IPS DF 6.9 (cell line): Measurements from ENCODE around the gene SPDYC.
A peak's percentile ranks its signal among the peaks of the same experiment; 100 is the strongest.

Experiments
- DNase-seq: peaks from one replicate; pipeline ENCODE4 v3.0.0-alpha.2; 2013; ENCODE audit warnings: low read depth, low spot score
- H3K27ac ChIP-seq: one replicate; pipeline ENCODE4 v1.5.1; 2013; ENCODE audit warnings: low read length, control low read depth
- H3K27me3 ChIP-seq: 2 replicates; pipeline ENCODE4 v1.6.1; 2013; ENCODE audit warnings: mild to moderate bottlenecking, low read length; ENCODE audit not compliant: control insufficient read depth, insufficient read depth
- H3K36me3 ChIP-seq: 2 replicates; pipeline ENCODE4 v1.6.1; 2013; ENCODE audit warnings: low read length; ENCODE audit not compliant: control insufficient read depth, insufficient read depth
- H3K4me1 ChIP-seq: 2 replicates; pipeline ENCODE4 v1.6.1; 2013; ENCODE audit warnings: low read length; ENCODE audit not compliant: control insufficient read depth, insufficient read depth
- H3K4me3 ChIP-seq: 2 replicates; pipeline ENCODE4 v1.5.1; 2013; ENCODE audit warnings: mild to moderate bottlenecking, low read length
- H3K9me3 ChIP-seq: 2 replicates; pipeline ENCODE4 v1.6.1; 2013; ENCODE audit warnings: low read length, inconsistent platforms; ENCODE audit not compliant: control insufficient read depth, insufficient read depth
- WGBS: extraction: QIAGEN DNeasy Blood & Tissue Kit; methylation state at CpG from one replicate; pipeline ENCODE4 v1.1.7; 2013; ENCODE audit warnings: mixed read lengths, missing lambda C conversion rate; ENCODE audit not compliant: insufficient read length, insufficient coverage; 5-methylcytosine and 5-hydroxymethylcytosine counted together

Gene SPDYC

GRCh38 chr11:65170058-65170534 lies at the start of gene SPDYC:
Gene SPDYC (plus strand): TSS chr11:65170233. CDS start chr11:65171358, 1,125 bp downstream.
- H3K36me3 ChIP-seq: no peaks in the 10 kb centered on the region
- no peaks in the 10 kb centered on the region for H3K4me1 ChIP-seq
- DNase-seq: no peak
- H3K27me3 ChIP-seq: no peaks in the 10 kb centered on the region
- WGBS: no CpG with 5 or more reads among the region's 21 CpGs
- no peak within 1 kb of the TSS for H3K4me3 ChIP-seq
- H3K27ac ChIP-seq: no peak within 1 kb of the TSS
- H3K9me3 ChIP-seq: no peaks in the 10 kb centered on the region

DNA sequence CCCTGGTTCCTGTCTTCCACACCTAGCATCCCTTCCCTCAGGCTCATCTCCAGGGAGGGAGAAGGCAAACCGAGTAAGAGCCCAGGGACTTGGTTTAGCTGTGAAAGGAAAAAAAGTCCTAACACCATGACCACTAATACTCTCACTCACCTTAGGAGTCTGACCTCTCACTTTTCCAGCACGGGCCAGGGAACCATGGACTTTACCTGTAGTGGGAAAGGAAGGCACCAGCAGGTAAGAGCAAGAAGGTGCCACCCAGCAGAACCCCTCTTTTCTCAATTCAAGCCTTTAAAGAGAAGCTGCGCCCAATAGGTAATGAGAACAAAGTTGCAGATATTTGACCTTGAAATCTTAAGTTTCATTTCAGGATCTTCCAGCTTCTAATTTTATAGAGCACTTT lies 49.2 kb upstream of the SPDYC start:
- DNase-seq: no peak
- no CpG with 5 or more reads among the region's 3 CpGs for WGBS
- no peak overlapping the region for H3K27ac ChIP-seq

DNA sequence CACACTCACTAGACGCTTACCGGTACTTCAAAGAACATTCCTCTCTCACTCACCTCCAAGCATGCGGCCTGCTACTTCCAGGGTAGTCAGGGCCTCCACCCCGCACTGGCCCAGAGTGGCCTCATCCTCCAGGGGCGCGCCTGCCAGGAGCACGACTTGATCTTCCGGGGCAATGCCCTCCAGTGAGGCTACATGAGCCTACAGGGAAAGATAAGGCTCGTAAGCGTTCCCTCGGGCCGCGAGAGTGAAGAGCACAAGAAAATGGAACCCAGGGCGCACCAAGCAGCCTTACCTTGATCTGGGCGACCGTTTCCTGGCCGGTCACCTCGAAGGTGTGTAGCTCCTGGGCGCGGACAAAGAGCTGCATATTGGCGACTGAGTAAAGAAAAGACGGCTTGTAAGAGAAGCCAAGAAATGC lies 48.6 kb upstream of the SPDYC start:
- H3K4me1 ChIP-seq: no peaks in the 10 kb centered on the region
- no peaks in the 10 kb centered on the region for H3K27me3 ChIP-seq
- H3K27ac ChIP-seq: no peak overlapping the region
- peaks cover 26% of the 10 kb centered on the region; the same call in 1 of the 2 replicates for H3K36me3 ChIP-seq
- DNase-seq: no peak
- no CpG with 5 or more reads among the region's 22 CpGs for WGBS
- H3K9me3 ChIP-seq: no peaks in the 10 kb centered on the region
- peak overlapping the region; percentile 87 for H3K4me3 ChIP-seq

More for the DNA sequence above, 49.2 kb upstream of the SPDYC start:
- Histone ChIP-seq H3K4me1 (no peaks in the 10 kb centered on the region), H3K36me3 (peaks cover 22% of the 10 kb centered on the region; the same call in 1 of the 2 replicates), H3K27me3 (no peaks in the 10 kb centered on the region), H3K4me3 (no peak overlapping the region), H3K9me3 (no peaks in the 10 kb centered on the region)

- Histone ChIP-seq H3K9me3 (no peaks in the 10 kb centered on the region), H3K27me3 (no peaks in the 10 kb centered on the region), H3K27ac (no peak within 1 kb of the TSS), H3K4me1 (no peaks in the 10 kb centered on the region), H3K4me3 (peak within 1 kb of the TSS; percentile 87), H3K36me3 (peaks cover 31% of the 10 kb centered on the region; the same call in 1 of the 2 replicates)
- no CpG with 5 or more reads among the region's 64 CpGs for WGBS
- DNase-seq: peak; percentile 98
Observed at GRCh38 chr11:65121865-65122696, 48.0 kb upstream of the SPDYC start, which contains the start of the genes FAU and MRPL49. Gene FAU (minus strand): TSS chr11:65122134. CDS start chr11:65121813, 321 bp downstream. Gene MRPL49 (plus strand): TSS chr11:65122321. CDS start chr11:65122347, 26 bp downstream.

DNA sequence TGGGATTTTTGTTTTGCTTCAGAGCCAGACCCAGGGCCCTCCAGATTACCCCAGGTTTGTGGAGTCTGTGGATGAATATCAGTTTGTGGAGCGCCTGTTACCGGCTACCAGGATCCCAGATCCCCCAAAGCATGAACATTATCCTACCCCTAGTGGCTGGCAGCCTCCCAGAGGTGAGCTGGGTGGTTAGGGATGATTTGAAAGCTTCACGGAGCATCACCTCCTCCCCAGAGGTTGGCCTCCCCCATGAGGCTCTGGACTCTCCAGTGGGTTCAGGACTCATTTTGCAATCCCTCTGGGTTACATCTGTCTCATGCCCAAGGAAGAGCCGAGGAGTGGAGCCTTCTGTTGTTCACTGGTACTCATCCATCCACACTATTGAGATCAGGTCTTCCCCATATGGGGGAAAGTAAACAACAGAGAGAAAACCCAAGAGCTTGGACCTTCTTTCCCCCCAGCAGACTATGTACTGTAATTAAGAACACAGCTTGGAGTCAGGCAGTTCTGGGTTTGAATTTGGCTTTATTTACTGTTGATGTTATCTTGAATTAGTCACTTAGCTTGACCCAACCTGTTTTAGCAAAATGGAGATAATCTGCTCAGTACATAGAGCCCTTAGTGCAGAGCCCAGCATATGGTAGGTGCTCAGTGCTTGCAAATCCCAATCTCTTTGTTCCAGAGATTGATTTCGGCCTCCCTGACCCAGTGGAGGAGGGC lies 45.4 kb upstream of the SPDYC start:
- WGBS: no CpG with 5 or more reads among the region's 5 CpGs
- Histone ChIP-seq H3K27me3 (no peaks in the 10 kb centered on the region), H3K27ac (no peak overlapping the region), H3K36me3 (peaks cover 41% of the 10 kb centered on the region), H3K4me1 (no peaks in the 10 kb centered on the region), H3K9me3 (no peaks in the 10 kb centered on the region), H3K4me3 (no peak overlapping the region)
- no peak for DNase-seq

- Histone ChIP-seq H3K4me1 (no peaks in the 10 kb centered on the region), H3K27ac (no peak overlapping the region), H3K9me3 (no peaks in the 10 kb centered on the region), H3K27me3 (no peaks in the 10 kb centered on the region), H3K36me3 (peaks cover 39% of the 10 kb centered on the region), H3K4me3 (no peak overlapping the region)
- no peak for DNase-seq
- no CpG with 5 or more reads among the region's 12 CpGs for WGBS
Observed at GRCh38 chr11:65125197-65126056, 44.6 kb upstream of the SPDYC start.

DNA sequence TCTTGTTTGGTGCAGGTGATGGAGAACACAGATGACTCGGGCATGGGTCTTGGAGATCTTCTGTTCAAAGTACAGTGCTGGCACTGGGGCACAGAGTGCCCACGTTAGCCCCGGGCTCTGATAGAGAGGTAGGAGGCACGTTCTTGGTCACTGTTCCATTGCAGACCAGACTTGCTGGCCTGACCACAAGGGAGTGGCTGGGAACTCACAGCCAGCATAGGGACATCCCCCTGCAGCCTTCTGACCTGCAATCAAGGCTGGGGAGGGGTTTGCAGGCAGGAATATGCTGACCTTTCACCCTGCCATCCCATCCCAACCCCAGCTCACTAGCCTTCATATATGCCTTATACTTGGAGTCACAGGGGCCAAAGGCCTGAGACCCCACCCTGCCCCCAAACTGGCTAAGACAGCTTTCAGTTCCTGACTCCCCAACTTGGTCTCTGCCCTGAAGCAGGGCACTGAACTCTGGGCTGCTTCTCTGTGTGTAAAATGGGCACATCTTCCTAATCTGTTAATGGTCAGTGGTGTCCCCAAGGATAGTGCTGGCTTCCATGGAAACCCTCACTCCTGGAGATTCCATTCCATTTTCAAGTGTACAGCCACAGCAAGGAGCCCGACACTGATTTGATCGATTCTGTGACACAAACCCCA lies 43.3 kb upstream of the SPDYC start:
- Histone ChIP-seq H3K27ac (no peak overlapping the region), H3K27me3 (no peaks in the 10 kb centered on the region), H3K36me3 (peaks cover 46% of the 10 kb centered on the region), H3K4me1 (no peaks in the 10 kb centered on the region), H3K4me3 (no peak overlapping the region), H3K9me3 (no peaks in the 10 kb centered on the region)
- DNase-seq: no peak
- no CpG with 5 or more reads among the region's 6 CpGs for WGBS

GRCh38 chr11:65127473-65128181 lies 42.4 kb upstream of the SPDYC start:
- no peak overlapping the region for H3K4me3 ChIP-seq
- DNase-seq: no peak
- no peaks in the 10 kb centered on the region for H3K4me1 ChIP-seq
- H3K9me3 ChIP-seq: no peaks in the 10 kb centered on the region
- H3K36me3 ChIP-seq: peaks cover 49% of the 10 kb centered on the region
- no peak overlapping the region for H3K27ac ChIP-seq
- WGBS: no CpG with 5 or more reads among the region's 12 CpGs
- no peaks in the 10 kb centered on the region for H3K27me3 ChIP-seq
